Measurements from ENCODE around the gene CHRNA5.

DNA sequence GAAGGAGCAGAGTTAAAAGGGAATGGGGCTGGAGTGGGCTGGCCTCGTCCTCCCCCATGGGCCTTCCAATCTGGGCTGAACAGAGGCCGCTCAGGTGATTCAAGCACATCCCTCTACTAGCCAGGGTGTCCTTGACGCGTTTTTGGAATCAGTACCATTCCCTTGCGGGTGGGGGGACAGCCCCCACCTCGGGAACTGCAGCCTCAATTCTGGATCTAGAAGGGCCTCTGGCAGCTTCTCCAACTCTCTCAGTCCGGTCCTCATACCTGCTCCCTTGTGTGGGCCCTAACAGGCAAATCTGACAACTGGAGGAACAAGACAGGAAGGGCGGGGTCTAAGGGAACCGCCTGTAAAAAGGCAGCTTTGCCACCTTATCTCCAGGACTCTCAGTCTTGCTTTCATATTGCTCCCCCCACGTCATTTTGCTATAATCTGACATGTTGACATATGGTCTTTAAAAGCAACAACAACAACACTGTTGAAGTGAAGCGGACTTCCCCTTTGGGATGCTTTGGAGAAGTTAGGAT, 76.5 kb downstream of the CHRNA5 start:
- no peak for TF ChIP-seq EP300 (IDR thresholded peaks at IDR 0.05)
- no peak for TF ChIP-seq CTCF (IDR thresholded peaks at IDR 0.05)
- TF ChIP-seq POLR2A (IDR thresholded peaks at IDR 0.05) = no peak
